K562 (cell line): ENCODE results near the gene ST6GALNAC3. TPM values are rescaled to one million over a fixed set of nuclear protein-coding genes. Genes with fewer than 3 reads are reported as not detected.

ENCODE experiments used
- ATAC-seq: fragments of 200-7000 bp; cut with Tn5 transposase; 3 replicates; pipeline ENCODE4 v1.9.1; 2020; ENCODE audit warnings: moderate library complexity
- BruUV-seq: library from RNA; stranded (reverse); fragments of 400-500 nt; replicated peaks from 2 replicates; lab custom pipeline; 2021; lab: Mats Ljungman, UMichigan
- CTCF ChIA-PET: fragments of 300-600 bp; formaldehyde crosslinking; extraction: SDS; loops from one replicate; lab custom pipeline; 2021; ENCODE audit warnings: low intra/inter-chr PET ratio; lab: Yijun Ruan, JAX
- POLR2A ChIA-PET: fragments of 300-600, 350-650 bp; sonication (Branson Sonifier 250); formaldehyde crosslinking; extraction: SDS; loops from one replicate; lab custom pipeline; 2021; ENCODE audit warnings: antibody characterized with exemption, inconsistent platforms; lab: Yijun Ruan, JAX
- DNase-seq, 4 experiments: peaks; one replicate each; pipeline versions ENCODE4 v3.0.0 to v3.0.0-alpha.2; 2011 to 2018; ENCODE audit warnings: low spot score in 3 of 4, mixed read lengths in 3 of 4; ENCODE audit errors: extremely low read depth in 1 of 4
- FAIRE-seq: peaks from 2 replicates; lab custom pipeline; 2011; peaks lifted over from hg19 to GRCh38; lab: Jason Lieb, UNC
- H2AFZ ChIP-seq: 2 replicates; pipeline ENCODE4 v1.6.0; 2011; ENCODE audit warnings: low read depth, low read length, control low read depth, inconsistent platforms
- H3K27ac ChIP-seq: fragments of 200-600 bp; 3 replicates; pipeline ENCODE4 v1.8.0; 2011; ENCODE audit warnings: low read depth, mild to moderate bottlenecking, control low read depth, inconsistent platforms, low read length, moderate library complexity, mixed read lengths; ENCODE audit errors: extremely low read depth
- H3K27me3 ChIP-seq, 2 experiments: fragments of 300-600 bp in 1 of 2; 2 replicates in 1 of 2; 3 replicates in 1 of 2; pipeline versions ENCODE4 v1.6.0 to v1.8.0; 2011; ENCODE audit warnings: inconsistent platforms in 2 of 2, low read length in 2 of 2, mild to moderate bottlenecking in 1 of 2, mixed read lengths in 1 of 2, moderate library complexity in 1 of 2; ENCODE audit not compliant: control insufficient read depth in 2 of 2, insufficient read depth in 2 of 2
- H3K36me3 ChIP-seq: fragments of 300-600 bp; 3 replicates; pipeline ENCODE4 v1.8.0; 2011; ENCODE audit warnings: mild to moderate bottlenecking, low read length, inconsistent platforms; ENCODE audit not compliant: control insufficient read depth, insufficient read depth
- H3K4me1 ChIP-seq, 2 experiments: fragments of 200-600 bp in 1 of 2; replicated peaks in 1 of 2; 2 replicates in 1 of 2; 3 replicates in 1 of 2; pipeline versions ENCODE4 v1.5.1 to v1.8.0; 2011; ENCODE audit warnings: inconsistent platforms in 2 of 2, low read length in 2 of 2, mild to moderate bottlenecking in 1 of 2, mixed read lengths in 1 of 2, moderate library complexity in 1 of 2; ENCODE audit not compliant: control insufficient read depth in 2 of 2, insufficient read depth in 2 of 2
- H3K4me2 ChIP-seq: 2 replicates; pipeline ENCODE4 v1.6.1; 2011; ENCODE audit warnings: low read length, control low read depth, inconsistent platforms, mixed read lengths; ENCODE audit not compliant: insufficient read depth
- H3K4me3 ChIP-seq: fragments of 200-600 bp; sonication (generic), shearing (Covaris generic); 2 replicates; pipeline ENCODE4 v1.5.1; 2016; ENCODE audit warnings: control low read depth, inconsistent platforms
- H3K79me2 ChIP-seq: fragments of 200-600 bp; 3 replicates; pipeline ENCODE4 v1.8.0; 2011; ENCODE audit warnings: low read length, inconsistent platforms; ENCODE audit not compliant: control insufficient read depth, insufficient read depth
- H3K9ac ChIP-seq, 2 experiments: 2 replicates each; pipeline versions ENCODE4 v1.6.0 to v1.6.1; 2011; ENCODE audit warnings: low read depth in 2 of 2, low read length in 2 of 2, control low read depth in 1 of 2, inconsistent platforms in 1 of 2, mild to moderate bottlenecking in 1 of 2, mixed read lengths in 1 of 2; ENCODE audit not compliant: insufficient read depth in 1 of 2
- H3K9me1 ChIP-seq: one replicate; pipeline ENCODE4 v1.6.0; 2011; ENCODE audit warnings: inconsistent platforms, mild to moderate bottlenecking, low read length, moderate library complexity; ENCODE audit not compliant: control insufficient read depth, insufficient read depth
- H3K9me3 ChIP-seq: replicated peaks from 2 replicates; pipeline ENCODE4 v1.5.1; 2011; ENCODE audit warnings: low read depth, low read length, inconsistent platforms; ENCODE audit not compliant: control insufficient read depth, insufficient read depth
- H4K20me1 ChIP-seq: replicated peaks from 2 replicates; pipeline ENCODE4 v1.6.1; 2011; ENCODE audit warnings: low read length, inconsistent platforms, mixed read lengths; ENCODE audit not compliant: control insufficient read depth, insufficient read depth
- CEBPZ ChIP-seq: fragments of 150-350 bp; IDR thresholded peaks from 2 replicates; pipeline ENCODE4 v1.6.1; 2014; ENCODE audit warnings: low read depth, mild to moderate bottlenecking, low read length, borderline replicate concordance
- CREB3 ChIP-seq: fragments of 450-650 bp; conservative IDR thresholded peaks from 2 replicates; pipeline ENCODE4 v1.6.1; 2016; ENCODE audit warnings: missing genetic modification characterization, low read depth, mild to moderate bottlenecking, missing compliant biosample characterization, moderate library complexity
- HES1 ChIP-seq: fragments of 450-650 bp; IDR thresholded peaks from 2 replicates; pipeline ENCODE4 v1.6.1; 2016; ENCODE audit warnings: low read depth, mild to moderate bottlenecking, moderate library complexity
- KDM4B ChIP-seq, 2 experiments: fragments of 450-650 bp in 1 of 2; sonication (generic) in 1 of 2; IDR thresholded peaks; 2 replicates each; pipeline ENCODE4 v1.6.1; 2016 to 2017; ENCODE audit warnings: borderline replicate concordance in 2 of 2, antibody characterized with exemption in 1 of 2, low read depth in 1 of 2, mild to moderate bottlenecking in 1 of 2
- MXD1 ChIP-seq: fragments of 250-450 bp; sonication (Bioruptor Pico); IDR thresholded peaks from 2 replicates; pipeline ENCODE4 v1.8.0; 2021; ENCODE audit warnings: borderline replicate concordance, mild to moderate bottlenecking, moderate library complexity; ENCODE audit not compliant: poor library complexity, severe bottlenecking
- RERE ChIP-seq: sonication (generic); formaldehyde crosslinking; IDR thresholded peaks from 2 replicates; pipeline ENCODE4 v1.8.0; 2023; ENCODE audit warnings: missing genetic modification reagents, mild to moderate bottlenecking, borderline replicate concordance
- TCF7 ChIP-seq: sonication (generic); IDR thresholded peaks from 2 replicates; pipeline ENCODE4 v1.6.1; 2016; ENCODE audit warnings: antibody characterized with exemption, borderline replicate concordance
- ZNF780A ChIP-seq: fragments of 250-450 bp; sonication (Bioruptor Pico); IDR thresholded peaks from 2 replicates; pipeline ENCODE4 v1.5.0; 2021; ENCODE audit warnings: mild to moderate bottlenecking
- WGBS: fragments of 100-300 bp; shearing (Covaris generic); methylation state at CpG from one replicate; pipeline ENCODE4 v1.1.6; 2016; ENCODE audit warnings: low coverage, mixed read lengths; ENCODE audit not compliant: insufficient coverage; ENCODE audit errors: missing lambda C conversion rate; 5-methylcytosine and 5-hydroxymethylcytosine counted together
- in situ Hi-C: fragments of 300-500 bp; cut with MboI; formaldehyde crosslinking; loops from 4 replicates; pipeline ENCODE4 v1.15.0; 2018; ENCODE audit warnings: inconsistent platforms, mixed read lengths
- intact Hi-C: fragments of 100-400 bp; cut with micrococcal nuclease; formaldehyde crosslinking; loops from 2 replicates; pipeline ENCODE4 v1.14.2; 2022
- polyA plus RNA-seq, 8 experiments: library from polyadenylated mRNA; depleted of rRNA in 4 of 8; stranded (reverse) in 5 of 8; unstranded in 3 of 8; fragments of >200 nt; fragmentation: Nextera tagmentation in 2 of 8; fragmentation: Illumina TruSeq in 1 of 8; extraction: Ambion mirVana in 2 of 8; extraction: Trizol in 1 of 8; gene quantifications; 2 replicates each; pipeline versions ENCODE4 v1.2.1 to v1.2.3, GENCODE V29; 2011 to 2014; ENCODE audit warnings: inconsistent platforms in 1 of 8, missing spikeins in 1 of 8
- total RNA-seq, 7 experiments: library from RNA; depleted of rRNA in 6 of 7; stranded (reverse); fragments of >200 nt in 6 of 7; fragmentation: Illumina TruSeq in 2 of 7; extraction: Trizol in 2 of 7; gene quantifications; 2 replicates each; pipeline versions ENCODE4 v1.2.1 to v1.2.3, GENCODE V29; 2011 to 2021; ENCODE audit warnings: low replicate concordance in 1 of 7

ST6GALNAC3 gene
- total and polyA plus RNA-seq, 9 of the 15 experiments (the other 6 are each of a cell fraction or from before 2014, with no cell fraction given): 0.04 to 0.29 (median 0.18) TPM; not detected in 6

DNA sequence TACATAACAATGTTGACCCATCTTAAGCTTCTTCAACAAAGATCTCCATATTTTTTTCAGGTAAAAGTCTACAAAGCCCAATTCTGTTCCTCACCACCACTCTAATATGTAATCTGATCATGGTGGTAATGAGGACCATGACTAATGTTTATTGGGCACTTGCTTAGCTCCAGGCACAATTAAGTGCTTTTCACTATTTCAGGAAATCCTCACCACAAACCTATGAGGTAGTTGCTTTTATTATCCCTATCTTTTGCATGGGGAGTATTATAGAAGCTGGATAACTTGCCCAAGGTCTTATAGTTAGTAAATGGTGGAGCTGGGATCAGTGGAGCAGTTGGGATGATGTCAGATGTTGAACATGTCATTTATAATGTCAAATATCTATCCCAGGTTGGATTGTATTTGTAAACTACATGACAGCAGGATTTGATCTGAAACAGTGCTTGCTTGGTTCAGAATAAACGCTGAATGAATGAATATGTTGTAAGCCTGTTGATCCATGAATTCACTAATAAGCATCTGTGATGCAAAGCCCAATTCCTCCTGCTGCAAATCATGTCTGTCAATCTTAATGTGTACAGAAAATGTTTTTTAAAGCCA lies 509.4 kb downstream of the ST6GALNAC3 start:
- no peak overlapping the region for H3K4me2 ChIP-seq
- ATAC-seq (no peak), DNase-seq (no peak), FAIRE-seq (no peak)
- H3K27me3 ChIP-seq: no peaks in the 10 kb centered on the region
- H4K20me1 ChIP-seq: no peaks in the 10 kb centered on the region
- H3K4me1 ChIP-seq: no peaks in the 10 kb centered on the region
- H3K9ac ChIP-seq: no peak overlapping the region
- no peaks in the 10 kb centered on the region for H3K36me3 ChIP-seq
- in situ Hi-C loops (no loop called here), intact Hi-C loops (no loop called here)
- POLR2A ChIA-PET: no interaction called here
- H3K27ac ChIP-seq: no peak overlapping the region
- BruUV-seq: no TSS peak
- no peak for TF ChIP-seq CEBPZ
- no peak for TF ChIP-seq CREB3 (tag)
- no peak for TF ChIP-seq KDM4B (IDR thresholded peaks at IDR 0.05; ENCODE audit: borderline replicate concordance in 2 of 2, low read depth in 1 of 2)
- no peak for TF ChIP-seq TCF7
- TF ChIP-seq ZNF780A (CRISPR knock-in tag): no peak
- TF ChIP-seq HES1: no peak
- no peak for TF ChIP-seq MXD1 (CRISPR knock-in tag)
- TF ChIP-seq RERE (CRISPR knock-in tag): no peak
- H3K9me3 ChIP-seq: no peaks in the 10 kb centered on the region
- H3K9me1 ChIP-seq: no peaks in the 10 kb centered on the region
- no peaks in the 10 kb centered on the region for H3K79me2 ChIP-seq
- no peak overlapping the region for H2AFZ ChIP-seq
- no peak overlapping the region for H3K4me3 ChIP-seq
- CTCF ChIA-PET: no interaction called here
- 0% methylated on average over 1 of the region's 1 CpG for WGBS
